IMR-90 (cell line): ENCODE measurements around the gene AREL1. TPM values are rescaled to one million over a fixed set of nuclear protein-coding genes. Genes with fewer than 3 reads are reported as not detected.

Source experiments
- ATAC-seq: fragments of 200-7000 bp; cut with Tn5 transposase; 2 replicates; pipeline ENCODE4 v1.9.1; 2020; ENCODE audit warnings: low read depth, mild to moderate bottlenecking, moderate library complexity
- BruUV-seq: library from RNA; stranded (reverse); fragments of 400-500 nt; replicated peaks from 2 replicates; lab custom pipeline; 2021; lab: Mats Ljungman, UMichigan
- CTCF ChIA-PET: fragments of 300-600 bp; formaldehyde crosslinking; extraction: SDS; loops from one replicate; lab custom pipeline; 2021; ENCODE audit warnings: antibody characterized with exemption; lab: Yijun Ruan, JAX
- POLR2A ChIA-PET: fragments of 300-600 bp; sonication (Branson Sonifier 250); formaldehyde crosslinking; loops from one replicate; lab custom pipeline; 2022; ENCODE audit warnings: antibody characterized with exemption; ENCODE audit not compliant: unreplicated experiment; lab: Charles Lee
- DNase-seq: peaks from one replicate; pipeline ENCODE4 v3.0.0; 2013
- H2AFZ ChIP-seq: replicated peaks from 2 replicates; pipeline ENCODE3; 2013; ENCODE audit warnings: low read length, mild to moderate bottlenecking; ENCODE audit not compliant: poor library complexity
- H2AK5ac ChIP-seq: 2 replicates; pipeline ENCODE4 v1.6.1; 2013; ENCODE audit warnings: low read depth, low read length, inconsistent platforms
- H2AK9ac ChIP-seq: replicated peaks from 2 replicates; pipeline ENCODE3; 2013; ENCODE audit warnings: mild to moderate bottlenecking, low read depth, low read length, moderate library complexity; ENCODE audit not compliant: poor library complexity
- H2BK120ac ChIP-seq: 2 replicates; pipeline ENCODE4 v1.6.1; 2013; ENCODE audit warnings: low read depth, low read length, inconsistent platforms
- H2BK15ac ChIP-seq: 3 replicates; pipeline ENCODE4 v1.6.1; 2013; ENCODE audit warnings: low read depth, low read length, inconsistent platforms
- H2BK20ac ChIP-seq: 2 replicates; pipeline ENCODE4 v1.6.1; 2013; ENCODE audit warnings: low read depth, mild to moderate bottlenecking, inconsistent platforms, low read length, moderate library complexity
- H2BK5ac ChIP-seq: 2 replicates; pipeline ENCODE4 v1.6.1; 2013; ENCODE audit warnings: mild to moderate bottlenecking, low read depth, low read length, inconsistent platforms; ENCODE audit not compliant: poor library complexity, severe bottlenecking
- H3K14ac ChIP-seq: replicated peaks from 2 replicates; pipeline ENCODE4 v1.6.1; 2013; ENCODE audit warnings: low read depth, low read length, inconsistent platforms
- H3K18ac ChIP-seq: 2 replicates; pipeline ENCODE4 v1.6.1; 2013; ENCODE audit warnings: low read depth, low read length, control low read depth
- H3K23ac ChIP-seq: 2 replicates; pipeline ENCODE4 v1.6.1; 2013; ENCODE audit warnings: low read depth, low read length, inconsistent platforms
- H3K27ac ChIP-seq: 2 replicates; pipeline ENCODE4 v1.5.1; 2013; ENCODE audit warnings: mild to moderate bottlenecking, control low read depth, low read length; ENCODE audit not compliant: insufficient read depth
- H3K27me3 ChIP-seq: 2 replicates; pipeline ENCODE4 v1.6.1; 2013; ENCODE audit warnings: low read length; ENCODE audit not compliant: control insufficient read depth, insufficient read depth
- H3K36me3 ChIP-seq: 2 replicates; pipeline ENCODE4 v1.6.1; 2013; ENCODE audit warnings: low read length, mixed read lengths; ENCODE audit not compliant: control insufficient read depth, insufficient read depth
- H3K4ac ChIP-seq: 2 replicates; pipeline ENCODE4 v1.6.1; 2013; ENCODE audit warnings: low read depth, low read length, inconsistent platforms
- H3K4me1 ChIP-seq: 2 replicates; pipeline ENCODE4 v1.6.1; 2013; ENCODE audit warnings: low read length, mixed read lengths; ENCODE audit not compliant: control insufficient read depth, insufficient read depth
- H3K4me2 ChIP-seq: 2 replicates; pipeline ENCODE4 v1.6.1; 2013; ENCODE audit warnings: low read depth, mild to moderate bottlenecking, control low read depth, low read length, moderate library complexity
- H3K4me3 ChIP-seq: 2 replicates; pipeline ENCODE4 v1.5.1; 2013; ENCODE audit warnings: low read depth, mild to moderate bottlenecking, control low read depth, low read length, moderate library complexity; ENCODE audit not compliant: insufficient read depth
- H3K56ac ChIP-seq: 2 replicates; pipeline ENCODE4 v1.6.1; 2013; ENCODE audit warnings: low read length, inconsistent platforms; ENCODE audit not compliant: insufficient read depth; ENCODE audit errors: extremely low read depth
- H3K79me1 ChIP-seq, 2 experiments: 2 replicates each; pipeline ENCODE4 v1.6.1; 2013; ENCODE audit warnings: low read length in 2 of 2, inconsistent platforms in 1 of 2, low read depth in 1 of 2
- H3K9ac ChIP-seq: 2 replicates; pipeline ENCODE4 v1.6.1; 2013; ENCODE audit warnings: low read depth, low read length, control low read depth
- H3K9me1 ChIP-seq: 2 replicates; pipeline ENCODE4 v1.6.1; 2013; ENCODE audit warnings: low read length, inconsistent platforms; ENCODE audit not compliant: insufficient read depth
- H3K9me3 ChIP-seq: 2 replicates; pipeline ENCODE4 v1.6.1; 2013; ENCODE audit warnings: low read length; ENCODE audit not compliant: control insufficient read depth, insufficient read depth
- H4K20me1 ChIP-seq: 2 replicates; pipeline ENCODE4 v1.6.1; 2013; ENCODE audit warnings: low read length, inconsistent platforms; ENCODE audit not compliant: insufficient read depth
- H4K5ac ChIP-seq: 2 replicates; pipeline ENCODE4 v1.6.1; 2013; ENCODE audit warnings: mild to moderate bottlenecking, low read depth, low read length, control low read depth
- H4K8ac ChIP-seq, 2 experiments: 2 replicates each; pipeline ENCODE4 v1.6.1; 2013; ENCODE audit warnings: low read depth in 2 of 2, low read length in 2 of 2, control low read depth in 1 of 2, inconsistent platforms in 1 of 2
- H4K91ac ChIP-seq: 2 replicates; pipeline ENCODE4 v1.6.1; 2013; ENCODE audit warnings: low read depth, low read length, inconsistent platforms; ENCODE audit not compliant: insufficient read depth
- BHLHE40 ChIP-seq: fragments of 150-350 bp; IDR thresholded peaks from 2 replicates; pipeline ENCODE4 v1.6.1; 2016; ENCODE audit warnings: mild to moderate bottlenecking, low read depth, low read length
- CEBPB ChIP-seq: IDR thresholded peaks from 2 replicates; pipeline ENCODE4 v1.6.1; 2012; ENCODE audit warnings: low read depth, low read length, improper control_type of control experiment
- CHD1 ChIP-seq: IDR thresholded peaks from 2 replicates; pipeline ENCODE4 v1.6.1; 2012; ENCODE audit warnings: low read depth, low read length, improper control_type of control experiment
- ELK1 ChIP-seq: fragments of 150-350 bp; IDR thresholded peaks from 2 replicates; pipeline ENCODE4 v1.6.1; 2016; ENCODE audit warnings: low read depth, mild to moderate bottlenecking, low read length, moderate library complexity, borderline replicate concordance
- FOS ChIP-seq: fragments of 150-350 bp; IDR thresholded peaks from 2 replicates; pipeline ENCODE4 v1.6.1; 2016; ENCODE audit warnings: low read depth, low read length
- MAFK ChIP-seq: IDR thresholded peaks from 2 replicates; pipeline ENCODE4 v1.6.1; 2012; ENCODE audit warnings: low read depth, low read length, improper control_type of control experiment
- MAZ ChIP-seq: IDR thresholded peaks from 2 replicates; pipeline ENCODE4 v1.6.1; 2012; ENCODE audit warnings: low read depth, mild to moderate bottlenecking, low read length, improper control_type of control experiment, moderate library complexity, borderline replicate concordance
- MXI1 ChIP-seq: IDR thresholded peaks from 2 replicates; pipeline ENCODE4 v1.6.1; 2012; ENCODE audit warnings: low read depth, mild to moderate bottlenecking, low read length, moderate library complexity, borderline replicate concordance
- NFE2L2 ChIP-seq: fragments of 150-350 bp; IDR thresholded peaks from 2 replicates; pipeline ENCODE4 v1.6.1; 2016; ENCODE audit warnings: low read depth, mild to moderate bottlenecking, low read length
- POLR2A ChIP-seq: IDR thresholded peaks from 2 replicates; pipeline ENCODE4 v1.6.1; 2012; ENCODE audit warnings: mild to moderate bottlenecking, low read depth, low read length
- RAD21 ChIP-seq: IDR thresholded peaks from 2 replicates; pipeline ENCODE4 v1.6.1; 2012; ENCODE audit warnings: low read length, improper control_type of control experiment
- RCOR1 ChIP-seq: IDR thresholded peaks from 2 replicates; pipeline ENCODE4 v1.6.1; 2012; ENCODE audit warnings: mild to moderate bottlenecking, low read length, improper control_type of control experiment; ENCODE audit not compliant: insufficient replicate concordance
- RFX5 ChIP-seq: IDR thresholded peaks from 2 replicates; pipeline ENCODE4 v1.8.0; 2012; ENCODE audit warnings: low read depth, mild to moderate bottlenecking, low read length, moderate library complexity
- SMC3 ChIP-seq: fragments of 150-350 bp; IDR thresholded peaks from 2 replicates; pipeline ENCODE4 v1.6.1; 2016; ENCODE audit warnings: low read depth, mild to moderate bottlenecking, antibody characterized with exemption, low read length, moderate library complexity
- WGBS, 2 experiments: methylation state at CpG; one replicate each; pipeline versions ENCODE4 v1.1.5 to v1.1.7; 2013; ENCODE audit warnings: missing lambda C conversion rate in 2 of 2; ENCODE audit not compliant: insufficient read length in 1 of 2; ENCODE audit errors: extremely low coverage in 2 of 2; 5-methylcytosine and 5-hydroxymethylcytosine counted together
- dilution Hi-C: fragments of 300-500 bp; cut with HindIII; formaldehyde crosslinking; loops from one replicate; pipeline ENCODE4 v1.14.3; 2018; ENCODE audit warnings: low sequenced_read_pairs; ENCODE audit not compliant: unreplicated experiment
- in situ Hi-C: fragments of 300-500 bp; cut with MboI; formaldehyde crosslinking; loops from 3 replicates; pipeline ENCODE4 v1.14.3; 2019; ENCODE audit warnings: low sequenced_read_pairs, inconsistent platforms, mixed read lengths
- intact Hi-C: fragments of 100-400 bp; cut with micrococcal nuclease; formaldehyde crosslinking; loops from 2 replicates; pipeline ENCODE4 v1.10.0; 2022
- polyA plus RNA-seq, 3 experiments: library from polyadenylated mRNA; depleted of rRNA; stranded (reverse); fragments of >200 nt; gene quantifications; 2 replicates each; pipeline ENCODE4 v1.2.3, GENCODE V29; 2012; ENCODE audit warnings: low replicate concordance in 1 of 3
- total RNA-seq: library from RNA; depleted of rRNA; stranded (reverse); fragments of >200 nt; gene quantifications from 2 replicates; pipeline ENCODE4 v1.2.3, GENCODE V29; 2012
- TF ChIP-seq, protein P1 (sequence below): conservative IDR thresholded peaks from 2 replicates; pipeline ENCODE4 v1.5.1; 2012; ENCODE audit warnings: mild to moderate bottlenecking, low read depth, low read length, improper control_type of control experiment

AREL1 gene
- total and polyA plus RNA-seq, 2 of the 4 experiments (the other 2 are of a cell fraction), result 30.0 to 39.3 TPM

- CTCF ChIA-PET, result interaction anchor here (0.6 to 1.8 kb wide), 15 partner anchors 8 to 192 kb away, joined by 3 to 6 read pairs (median 3); no protein-coding TSS in a partner anchor
- Histone ChIP-seq H4K8ac (peak overlapping the region; percentile 73 to 76; a peak in 3 of 4 replicates), H2AFZ (peak overlapping the region; percentile 92), H2BK120ac (peak overlapping the region; percentile 85), H2BK20ac (no peak overlapping the region), H3K36me3 (no peaks in the 10 kb centered on the region), H3K9me3 (no peaks in the 10 kb centered on the region), H4K20me1 (peaks cover 11% of the 10 kb centered on the region; the same call in 1 of the 2 replicates), H3K14ac (peak overlapping the region; percentile 90; the same call in 1 of the 2 replicates), H2BK5ac (peak overlapping the region; percentile 94), H3K4ac (peak overlapping the region; percentile 90), H3K27me3 (no peaks in the 10 kb centered on the region), H2BK15ac (no peak overlapping the region; the same call in 2 of the 3 replicates), H2AK5ac (0 out of 2 replicates have a peak overlapping the region, but pooled peaks have one; percentile 17), H4K5ac (peak overlapping the region; percentile 89), H3K56ac (peak overlapping the region; percentile 51; the same call in 1 of the 2 replicates), H4K91ac (peak overlapping the region; percentile 85), H3K18ac (peak overlapping the region; percentile 83), H3K4me1 (peaks cover 22% of the 10 kb centered on the region), H3K79me1 (peaks cover 0 to 54% of the 10 kb centered on the region in 2 experiments; a peak in 2 of 4 replicates), H3K9me1 (peaks cover 29% of the 10 kb centered on the region), H3K27ac (peak overlapping the region; percentile 95), H3K4me2 (peak overlapping the region; percentile 83), H3K23ac (peak overlapping the region; percentile 53; the same call in 1 of the 2 replicates), H3K4me3 (peak overlapping the region; percentile 87), H2AK9ac (peak overlapping the region; percentile 83), H3K9ac (peak overlapping the region; percentile 91)
- dilution Hi-C loops, result no loop called here
- POLR2A ChIA-PET, result interaction anchor here (0.5 to 2.7 kb wide), 4 partner anchors 39 to 121 kb away, joined by 3 to 9 read pairs (median 4); no protein-coding TSS in a partner anchor
- ATAC-seq (peak; percentile 83), DNase-seq (peak; percentile 72)
- in situ Hi-C loops, result no loop called here
- BruUV-seq, result no TSS peak
- WGBS, 2 experiments, result 3% methylated on average over 12 of the region's 69 CpGs; no CpG with 5 or more reads in 1 of the 2 experiments
- intact Hi-C loops, result no loop called here
- no peak for TF ChIP-seq RCOR1
- TF ChIP-seq, protein P1, sequence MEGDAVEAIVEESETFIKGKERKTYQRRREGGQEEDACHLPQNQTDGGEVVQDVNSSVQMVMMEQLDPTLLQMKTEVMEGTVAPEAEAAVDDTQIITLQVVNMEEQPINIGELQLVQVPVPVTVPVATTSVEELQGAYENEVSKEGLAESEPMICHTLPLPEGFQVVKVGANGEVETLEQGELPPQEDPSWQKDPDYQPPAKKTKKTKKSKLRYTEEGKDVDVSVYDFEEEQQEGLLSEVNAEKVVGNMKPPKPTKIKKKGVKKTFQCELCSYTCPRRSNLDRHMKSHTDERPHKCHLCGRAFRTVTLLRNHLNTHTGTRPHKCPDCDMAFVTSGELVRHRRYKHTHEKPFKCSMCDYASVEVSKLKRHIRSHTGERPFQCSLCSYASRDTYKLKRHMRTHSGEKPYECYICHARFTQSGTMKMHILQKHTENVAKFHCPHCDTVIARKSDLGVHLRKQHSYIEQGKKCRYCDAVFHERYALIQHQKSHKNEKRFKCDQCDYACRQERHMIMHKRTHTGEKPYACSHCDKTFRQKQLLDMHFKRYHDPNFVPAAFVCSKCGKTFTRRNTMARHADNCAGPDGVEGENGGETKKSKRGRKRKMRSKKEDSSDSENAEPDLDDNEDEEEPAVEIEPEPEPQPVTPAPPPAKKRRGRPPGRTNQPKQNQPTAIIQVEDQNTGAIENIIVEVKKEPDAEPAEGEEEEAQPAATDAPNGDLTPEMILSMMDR, result peak; percentile 82
- TF ChIP-seq MAFK, result no peak
- TF ChIP-seq MXI1, result no peak
- TF ChIP-seq CHD1, result no peak
- no peak for TF ChIP-seq POLR2A
- TF ChIP-seq FOS, result no peak; the same call in 1 of the 2 replicates
- peak; percentile 22; the same call in 1 of the 2 replicates for TF ChIP-seq BHLHE40
- TF ChIP-seq MAZ, result peak; percentile 98
- no peak for TF ChIP-seq NFE2L2
- TF ChIP-seq SMC3, result peak; percentile 68
- peak; percentile 55 for TF ChIP-seq RAD21
- no peak for TF ChIP-seq ELK1
- TF ChIP-seq RFX5, result no peak
- TF ChIP-seq CEBPB, result no peak
These were observed 100.4 kb downstream of the AREL1 start for GRCh38 chr14:74612350-74613021.
